OCI-LY7 (cell line): Measurements from ENCODE around the gene CARHSP1.

Experiments used
- CTCF ChIP-seq: fragments of 200-600 bp; sonication (generic); conservative IDR thresholded peaks from 2 replicates; pipeline ENCODE4 v1.5.1; 2014; ENCODE audit warnings: mild to moderate bottlenecking, antibody characterized with exemption, low read length, moderate library complexity, mixed read lengths
- EZH2phosphoT487 ChIP-seq: fragments of 200-600 bp; sonication (generic); IDR thresholded peaks from 2 replicates; pipeline ENCODE4 v1.6.1; 2018; ENCODE audit warnings: low read depth, borderline replicate concordance, mild to moderate bottlenecking, mixed run types, antibody characterized with exemption, low read length, moderate library complexity, mixed read lengths

GRCh38 chr16:8831450-8831849, 37.4 kb downstream of the CARHSP1 start:
- no peak for TF ChIP-seq CTCF
- no peak for TF ChIP-seq EZH2phosphoT487
